Measurements from ENCODE around the gene GRB2. TPM values are rescaled to one million over a fixed set of nuclear protein-coding genes. Genes with fewer than 3 reads are reported as not detected.
"Not testable (repeated sequence)": the region's sequence is repeated elsewhere in the genome, so short reads cannot be mapped to it uniquely, and the experiment has no call there.

The GRB2 gene
- polyA plus RNA-seq, 3 donors: 164 to 338 (median 262) TPM

DNA sequence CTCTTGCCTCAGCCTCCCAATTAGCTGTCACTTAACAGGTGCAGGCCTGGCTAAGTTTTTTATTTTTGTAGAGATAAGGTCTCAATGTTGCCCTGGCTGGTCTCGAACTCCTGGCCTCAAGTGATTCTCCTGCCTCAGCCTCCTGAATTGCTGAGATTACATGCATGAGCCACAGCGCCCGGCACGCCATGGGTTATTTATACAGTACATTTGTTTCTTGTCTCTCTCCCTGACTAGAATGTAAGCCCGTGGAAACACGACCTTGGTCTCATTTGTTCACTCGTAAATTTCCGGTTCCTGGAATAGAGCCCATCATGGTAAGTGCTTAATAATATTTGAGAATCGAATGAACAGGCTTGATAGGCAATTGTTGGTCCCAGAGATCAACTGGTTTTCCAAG, 118.3 kb downstream of the GRB2 start:
- H3K36me3 Mint-ChIP-seq: peaks cover 18 to 32% of the 10 kb centered on the region in 2 donors
- no peak overlapping the region for H3K4me2 ChIP-seq (replicated peaks; ENCODE audit: extremely low read depth, low read length, poor library complexity, severe bottlenecking)

DNA sequence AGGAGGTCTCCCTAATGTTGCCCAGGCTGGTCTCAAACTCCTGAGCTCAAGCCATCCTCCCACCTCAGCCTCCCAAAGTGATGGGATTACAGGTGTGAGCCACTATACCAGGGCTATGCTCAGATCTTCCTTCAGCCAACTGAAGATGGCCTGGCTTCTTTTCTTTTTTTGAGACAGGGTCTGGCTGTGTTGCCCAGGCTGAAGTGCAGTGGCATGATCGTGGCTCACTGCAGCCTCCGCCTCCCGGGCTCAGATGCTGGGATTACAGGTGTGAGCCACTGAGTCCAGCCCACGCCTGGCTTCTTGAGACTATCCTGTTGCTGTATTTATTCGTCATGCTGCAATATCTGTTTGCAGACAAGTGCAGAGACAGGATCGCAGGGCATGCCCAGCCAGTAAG, 120.4 kb downstream of the GRB2 start:
- intact Hi-C loops (cut with micrococcal nuclease): loop anchor here in 1 of 2 donors (5.0 kb wide), 1 partner anchor 107 kb away; no protein-coding TSS in a partner anchor
- Histone ChIP-seq H3K4me3 (replicated peaks in 1 of 3; ENCODE audit: low read depth in 2 of 3, low read length in 3 of 3) (no peak overlapping the region), H3K27me3 (ENCODE audit: control insufficient read depth in 2 of 2, insufficient read depth in 2 of 2, low read length in 2 of 2) (no peaks in the 10 kb centered on the region), H3K4me2 (replicated peaks; ENCODE audit: extremely low read depth, low read length, poor library complexity, severe bottlenecking) (no peak overlapping the region), H3K27ac (ENCODE audit: low read depth in 1 of 2, low read length in 2 of 2) (no peak overlapping the region), H3K79me2 (ENCODE audit: insufficient read depth, low read length) (peaks cover 50% of the 10 kb centered on the region), H4K20me1 (ENCODE audit: insufficient read depth, low read length) (peaks cover 17% of the 10 kb centered on the region), H3K4me1 (ENCODE audit: control insufficient read depth in 1 of 2, insufficient read depth in 2 of 2, low read length in 2 of 2) (peaks cover 10 to 12% of the 10 kb centered on the region in 2 donors), H2AFZ (ENCODE audit: insufficient read depth, low read depth, low read length, poor library complexity, severe bottlenecking) (no peak overlapping the region), H3K9me3 (replicated peaks in 1 of 2; ENCODE audit: control insufficient read depth in 1 of 2, insufficient read depth in 1 of 2, low read length in 2 of 2) (no peaks in the 10 kb centered on the region), H3K36me3 (replicated peaks in 1 of 2; ENCODE audit: control insufficient read depth in 1 of 2, insufficient read depth in 2 of 2, low read length in 2 of 2) (peaks cover 29 to 47% of the 10 kb centered on the region in 2 donors), H3K9ac (ENCODE audit: insufficient read depth, low read length, poor library complexity, severe bottlenecking) (no peak overlapping the region)
- Mint-ChIP-seq H3K36me3 (peaks cover 27 to 48% of the 10 kb centered on the region in 2 donors), H3K27ac (peak overlapping the region in 2 of 7 donors; percentile 25 to 50), H3K27me3 (ENCODE audit: low read depth in 3 of 3) (no peaks in the 10 kb centered on the region), H3K4me1 (peaks cover 16% of the 10 kb centered on the region), H3K4me3 (no peak overlapping the region), H3K9me3 (no peaks in the 10 kb centered on the region)
- no peak for DNase-seq
- WGBS (ENCODE audit: insufficient coverage): 91% methylated on average over 6 of the region's 6 CpGs
- TF ChIP-seq, protein P1, sequence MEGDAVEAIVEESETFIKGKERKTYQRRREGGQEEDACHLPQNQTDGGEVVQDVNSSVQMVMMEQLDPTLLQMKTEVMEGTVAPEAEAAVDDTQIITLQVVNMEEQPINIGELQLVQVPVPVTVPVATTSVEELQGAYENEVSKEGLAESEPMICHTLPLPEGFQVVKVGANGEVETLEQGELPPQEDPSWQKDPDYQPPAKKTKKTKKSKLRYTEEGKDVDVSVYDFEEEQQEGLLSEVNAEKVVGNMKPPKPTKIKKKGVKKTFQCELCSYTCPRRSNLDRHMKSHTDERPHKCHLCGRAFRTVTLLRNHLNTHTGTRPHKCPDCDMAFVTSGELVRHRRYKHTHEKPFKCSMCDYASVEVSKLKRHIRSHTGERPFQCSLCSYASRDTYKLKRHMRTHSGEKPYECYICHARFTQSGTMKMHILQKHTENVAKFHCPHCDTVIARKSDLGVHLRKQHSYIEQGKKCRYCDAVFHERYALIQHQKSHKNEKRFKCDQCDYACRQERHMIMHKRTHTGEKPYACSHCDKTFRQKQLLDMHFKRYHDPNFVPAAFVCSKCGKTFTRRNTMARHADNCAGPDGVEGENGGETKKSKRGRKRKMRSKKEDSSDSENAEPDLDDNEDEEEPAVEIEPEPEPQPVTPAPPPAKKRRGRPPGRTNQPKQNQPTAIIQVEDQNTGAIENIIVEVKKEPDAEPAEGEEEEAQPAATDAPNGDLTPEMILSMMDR (IDR thresholded peaks at IDR 0.05): no peak

More for the DNA sequence above, 118.3 kb downstream of the GRB2 start:
- peak overlapping the region in 1 of 7 donors; percentile 19 for H3K27ac Mint-ChIP-seq
- Histone ChIP-seq H3K4me1 (ENCODE audit: control insufficient read depth in 1 of 2, insufficient read depth in 2 of 2, low read length in 2 of 2) (peaks cover 24 to 27% of the 10 kb centered on the region in 2 donors), H3K79me2 (ENCODE audit: insufficient read depth, low read length) (peaks cover 59% of the 10 kb centered on the region), H3K9ac (ENCODE audit: insufficient read depth, low read length, poor library complexity, severe bottlenecking) (no peak overlapping the region), H3K36me3 (replicated peaks in 1 of 2; ENCODE audit: control insufficient read depth in 1 of 2, insufficient read depth in 2 of 2, low read length in 2 of 2) (peaks cover 23 to 36% of the 10 kb centered on the region in 2 donors), H2AFZ (ENCODE audit: insufficient read depth, low read depth, low read length, poor library complexity, severe bottlenecking) (no peak overlapping the region), H3K9me3 (replicated peaks in 1 of 2; ENCODE audit: control insufficient read depth in 1 of 2, insufficient read depth in 1 of 2, low read length in 2 of 2) (no peaks in the 10 kb centered on the region), H3K27ac (ENCODE audit: low read depth in 1 of 2, low read length in 2 of 2) (no peak overlapping the region), H3K4me3 (replicated peaks in 1 of 3; ENCODE audit: low read depth in 2 of 3, low read length in 3 of 3) (no peak overlapping the region), H3K27me3 (ENCODE audit: control insufficient read depth in 2 of 2, insufficient read depth in 2 of 2, low read length in 2 of 2) (no peaks in the 10 kb centered on the region), H4K20me1 (ENCODE audit: insufficient read depth, low read length) (peaks cover 17% of the 10 kb centered on the region)
- 98% methylated on average over 4 of the region's 9 CpGs for WGBS (ENCODE audit: insufficient coverage)
- TF ChIP-seq, protein P1 (IDR thresholded peaks at IDR 0.05): no peak
- no peaks in the 10 kb centered on the region for H3K9me3 Mint-ChIP-seq
- H3K4me3 Mint-ChIP-seq: no peak overlapping the region
- intact Hi-C loops (cut with micrococcal nuclease): loop anchor here in 1 of 2 donors (5.0 kb wide), 1 partner anchor 105 kb away; no protein-coding TSS in a partner anchor
- peaks cover 26% of the 10 kb centered on the region for H3K4me1 Mint-ChIP-seq
- no peak for DNase-seq
- H3K27me3 Mint-ChIP-seq (ENCODE audit: low read depth in 3 of 3): no peaks in the 10 kb centered on the region

DNA sequence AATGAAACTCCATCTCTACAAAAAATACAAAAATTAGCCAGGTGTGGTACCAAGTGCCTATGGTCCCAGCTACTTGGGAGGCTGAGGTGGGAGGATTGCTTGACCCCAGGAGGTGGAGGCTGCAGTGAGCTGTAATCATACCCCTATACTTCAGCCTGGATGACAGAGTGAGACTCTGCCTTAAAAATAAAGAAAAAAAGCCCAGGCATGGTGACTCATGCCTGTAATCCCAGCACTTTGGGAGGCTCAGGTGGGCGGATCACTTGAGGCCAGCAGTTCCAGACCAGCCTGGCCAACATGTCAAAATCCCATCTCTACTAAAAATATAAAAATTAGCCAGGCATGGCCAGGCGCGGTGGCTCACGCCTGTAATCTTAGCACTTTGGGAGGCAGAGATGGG, 125.3 kb downstream of the GRB2 start:
- peaks cover 16% of the 10 kb centered on the region for H3K79me2 ChIP-seq (ENCODE audit: insufficient read depth, low read length)
- H3K27me3 ChIP-seq (ENCODE audit: control insufficient read depth in 2 of 2, insufficient read depth in 2 of 2, low read length in 2 of 2); intact Hi-C loops (cut with micrococcal nuclease); H3K27ac Mint-ChIP-seq; H3K4me2 ChIP-seq (replicated peaks; ENCODE audit: extremely low read depth, low read length, poor library complexity, severe bottlenecking); H4K20me1 ChIP-seq (ENCODE audit: insufficient read depth, low read length); H3K27ac ChIP-seq (ENCODE audit: low read depth in 1 of 2, low read length in 2 of 2); H3K4me3 Mint-ChIP-seq; H3K4me1 Mint-ChIP-seq; H2AFZ ChIP-seq (ENCODE audit: insufficient read depth, low read depth, low read length, poor library complexity, severe bottlenecking); H3K9ac ChIP-seq (ENCODE audit: insufficient read depth, low read length, poor library complexity, severe bottlenecking); H3K27me3 Mint-ChIP-seq (ENCODE audit: low read depth in 3 of 3); H3K9me3 Mint-ChIP-seq; H3K4me1 ChIP-seq (ENCODE audit: control insufficient read depth in 1 of 2, insufficient read depth in 2 of 2, low read length in 2 of 2); H3K4me3 ChIP-seq (replicated peaks in 1 of 3; ENCODE audit: low read depth in 2 of 3, low read length in 3 of 3); DNase-seq; H3K9me3 ChIP-seq (replicated peaks in 1 of 2; ENCODE audit: control insufficient read depth in 1 of 2, insufficient read depth in 1 of 2, low read length in 2 of 2): not testable (repeated sequence)
- WGBS (ENCODE audit: insufficient coverage): no CpG with 5 or more reads among the region's 4 CpGs
- peaks cover 30 to 67% of the 10 kb centered on the region in 2 donors for H3K36me3 Mint-ChIP-seq
- peaks cover 25 to 58% of the 10 kb centered on the region in 2 donors for H3K36me3 ChIP-seq (replicated peaks in 1 of 2; ENCODE audit: control insufficient read depth in 1 of 2, insufficient read depth in 2 of 2, low read length in 2 of 2)
